ENCODE results near the gene CFAP73. TPM values are rescaled to one million over a fixed set of nuclear protein-coding genes. Genes with fewer than 3 reads are reported as not detected.

Gene CFAP73
- polyA plus RNA-seq, 1 donor from 2014 or later = not detected

DNA sequence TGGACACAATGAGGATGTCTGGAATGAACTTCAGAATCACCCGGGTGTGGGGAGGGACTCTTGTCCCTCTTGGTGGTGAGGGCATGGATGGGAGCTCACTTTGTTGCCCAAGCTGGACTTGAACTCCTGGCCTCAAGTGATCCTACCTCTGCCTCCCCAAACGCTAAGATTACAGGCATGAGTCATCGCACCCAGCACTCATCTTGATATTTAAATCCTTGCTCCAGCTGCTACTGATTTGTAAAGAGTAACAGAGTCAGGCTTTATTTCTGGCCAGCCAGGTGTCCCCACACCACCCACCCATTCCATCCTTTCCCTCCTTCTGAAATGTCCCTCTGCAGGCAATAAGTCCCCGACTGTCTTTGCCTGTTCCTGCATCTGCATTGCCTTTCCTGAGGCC, 30.8 kb downstream of the CFAP73 start:
- H3K9me2 ChIP-seq (ENCODE audit: insufficient read depth, low read length) = no peaks in the 10 kb centered on the region
- H3F3A ChIP-seq (ENCODE audit: insufficient read depth, low read length, poor library complexity, severe bottlenecking) = no peaks in the 10 kb centered on the region
- no peak overlapping the region for H3K4me3 ChIP-seq (ENCODE audit: low read length)
- H3K9ac ChIP-seq (ENCODE audit: low read length) = no peak overlapping the region
- no peak overlapping the region for H2AFZ ChIP-seq (ENCODE audit: low read depth, low read length)
- H4K20me1 ChIP-seq (ENCODE audit: insufficient read depth) = no peaks in the 10 kb centered on the region
- H3K4me2 ChIP-seq (ENCODE audit: low read length) = no peak overlapping the region
- H3K27ac ChIP-seq (ENCODE audit: low read length) = no peak overlapping the region
- H3K9me3 ChIP-seq (ENCODE audit: low read length) = no peaks in the 10 kb centered on the region
- H3K79me2 ChIP-seq (replicated peaks; ENCODE audit: insufficient read depth, low read length) = peaks cover 5% of the 10 kb centered on the region
- no peak for TF ChIP-seq TAF1 (IDR thresholded peaks at IDR 0.05; ENCODE audit: low read depth)
- no peak for TF ChIP-seq EP300 (conservative IDR thresholded peaks at IDR 0.05; ENCODE audit: poor library complexity, severe bottlenecking)
- TF ChIP-seq POLR2AphosphoS5 (IDR thresholded peaks at IDR 0.05) = no peak
- TF ChIP-seq SMC3 (conservative IDR thresholded peaks at IDR 0.05; ENCODE audit: poor library complexity) = no peak
- no peak for TF ChIP-seq MXI1 (conservative IDR thresholded peaks at IDR 0.05; ENCODE audit: poor library complexity, severe bottlenecking)
- TF ChIP-seq CTCF (IDR thresholded peaks at IDR 0.05; ENCODE audit: poor library complexity, severe bottlenecking) = no peak
- TF ChIP-seq EZH2 (IDR thresholded peaks at IDR 0.05; ENCODE audit: borderline replicate concordance, insufficient read depth, low read length, poor library complexity, severe bottlenecking) = no peak
- no peak for TF ChIP-seq REST (IDR thresholded peaks at IDR 0.05; ENCODE audit: borderline replicate concordance)
- no peak for TF ChIP-seq RAD21 (conservative IDR thresholded peaks at IDR 0.05)
- no peaks in the 10 kb centered on the region for H3K27me3 ChIP-seq (ENCODE audit: insufficient read depth, low read depth, low read length)
- H3K36me3 ChIP-seq (ENCODE audit: insufficient read depth, low read length) = peaks cover 8% of the 10 kb centered on the region

GRCh38 chr12:113181975-113182374, 32.5 kb downstream of the CFAP73 start:
- TF ChIP-seq EP300 (conservative IDR thresholded peaks at IDR 0.05; ENCODE audit: poor library complexity, severe bottlenecking) = no peak
- no peak for TF ChIP-seq CTCF (IDR thresholded peaks at IDR 0.05; ENCODE audit: poor library complexity, severe bottlenecking)
- no peak for TF ChIP-seq REST (IDR thresholded peaks at IDR 0.05; ENCODE audit: borderline replicate concordance)
- no peak for TF ChIP-seq MXI1 (conservative IDR thresholded peaks at IDR 0.05; ENCODE audit: poor library complexity, severe bottlenecking)
- no peak for TF ChIP-seq TAF1 (IDR thresholded peaks at IDR 0.05; ENCODE audit: low read depth)
- TF ChIP-seq POLR2AphosphoS5 (IDR thresholded peaks at IDR 0.05) = no peak
- TF ChIP-seq SMC3 (conservative IDR thresholded peaks at IDR 0.05; ENCODE audit: poor library complexity) = no peak
- TF ChIP-seq EZH2 (IDR thresholded peaks at IDR 0.05; ENCODE audit: borderline replicate concordance, insufficient read depth, low read length, poor library complexity, severe bottlenecking) = no peak
- TF ChIP-seq RAD21 (conservative IDR thresholded peaks at IDR 0.05) = no peak
- peaks cover 10% of the 10 kb centered on the region for H3K79me2 ChIP-seq (replicated peaks; ENCODE audit: insufficient read depth, low read length)
- H3K27ac ChIP-seq (ENCODE audit: low read length) = no peak overlapping the region
- H3F3A ChIP-seq (ENCODE audit: insufficient read depth, low read length, poor library complexity, severe bottlenecking) = no peaks in the 10 kb centered on the region
- H2AFZ ChIP-seq (ENCODE audit: low read depth, low read length) = no peak overlapping the region
- H3K9me2 ChIP-seq (ENCODE audit: insufficient read depth, low read length) = no peaks in the 10 kb centered on the region
- H3K4me3 ChIP-seq (ENCODE audit: low read length) = no peak overlapping the region
- H3K9ac ChIP-seq (ENCODE audit: low read length) = no peak overlapping the region
- H3K4me2 ChIP-seq (ENCODE audit: low read length) = no peak overlapping the region
- H3K9me3 ChIP-seq (ENCODE audit: low read length) = no peaks in the 10 kb centered on the region
- H3K27me3 ChIP-seq (ENCODE audit: insufficient read depth, low read depth, low read length) = no peaks in the 10 kb centered on the region
- H3K36me3 ChIP-seq (ENCODE audit: insufficient read depth, low read length) = peaks cover 4% of the 10 kb centered on the region
- no peaks in the 10 kb centered on the region for H4K20me1 ChIP-seq (ENCODE audit: insufficient read depth)

Measured in neural cell (in vitro differentiated cells).